ENCODE results near the gene ASAP3.
"Not testable (repeated sequence)": the region's sequence is repeated elsewhere in the genome, so short reads cannot be mapped to it uniquely, and the experiment has no call there.

The ASAP3 gene

DNA sequence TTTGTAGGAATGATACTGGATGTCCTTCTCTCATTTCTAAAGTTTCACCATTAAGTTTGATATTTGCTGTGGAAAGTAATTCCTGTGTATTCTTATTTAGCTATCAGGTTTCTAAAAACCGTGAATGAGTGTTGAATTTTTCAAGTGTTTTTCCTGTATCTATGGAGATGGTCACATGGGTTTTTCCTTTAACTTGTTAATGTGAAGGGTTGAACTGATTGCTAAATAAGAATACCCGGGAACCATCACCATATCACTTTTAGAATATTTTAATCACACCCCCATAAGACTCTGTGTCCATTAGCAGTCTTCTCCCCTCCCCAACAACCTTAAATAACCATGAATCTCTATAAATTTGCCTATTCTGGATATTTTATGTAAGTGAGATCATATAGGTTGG lies 16.5 kb upstream of the ASAP3 start:
- TF ChIP-seq CTCF (IDR thresholded peaks at IDR 0.05; ENCODE audit: borderline replicate concordance, control extremely low read depth, extremely low read depth, insufficient read depth, missing control alignments), result no peak
- in situ Hi-C loops (cut with MboI; ENCODE audit: low sequenced_read_pairs, unreplicated experiment), result no loop called here
- no peak for DNase-seq (ENCODE audit: low spot score)

DNA sequence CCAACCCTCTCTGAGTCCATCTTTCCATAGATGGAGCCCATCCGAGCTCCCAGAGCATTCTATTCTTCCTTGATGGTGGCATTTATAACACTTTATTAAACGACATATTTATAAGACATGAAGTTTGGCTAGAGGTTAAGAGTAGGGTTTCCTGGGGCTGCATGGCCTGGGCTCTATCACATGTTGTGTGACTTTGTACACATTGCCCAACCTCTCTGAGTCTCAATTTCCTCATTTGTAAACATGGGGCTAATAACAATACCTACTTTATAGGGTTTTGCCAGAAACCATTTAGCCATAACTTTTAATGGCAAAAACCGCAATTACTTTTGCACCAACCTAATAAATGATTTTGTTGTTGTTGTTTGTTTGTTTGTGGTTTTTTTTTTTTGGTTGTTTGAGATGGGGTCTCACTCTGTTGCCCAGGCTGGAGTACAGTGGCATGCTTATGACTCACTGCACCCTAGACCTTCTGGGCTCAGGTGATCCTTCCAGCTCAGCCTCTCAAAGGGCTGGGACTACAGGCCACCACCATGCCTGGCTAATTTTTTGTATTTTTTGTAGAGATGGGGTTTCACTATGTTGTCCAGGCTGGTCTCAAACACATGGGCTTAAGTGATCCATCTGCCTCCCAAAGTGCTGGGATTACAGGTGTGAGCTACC lies 13.9 kb upstream of the ASAP3 start:
- in situ Hi-C loops (cut with MboI; ENCODE audit: low sequenced_read_pairs, unreplicated experiment), result loop anchor here (5.0 kb wide), 1 partner anchor 39 kb away; no protein-coding TSS in a partner anchor
- no peak for TF ChIP-seq CTCF (IDR thresholded peaks at IDR 0.05; ENCODE audit: borderline replicate concordance, control extremely low read depth, extremely low read depth, insufficient read depth, missing control alignments)
- no peak for DNase-seq (ENCODE audit: low spot score)

- DNase-seq (ENCODE audit: low spot score), result no peak
- in situ Hi-C loops (cut with MboI; ENCODE audit: low sequenced_read_pairs, unreplicated experiment), result loop anchor here (5.0 kb wide), 1 partner anchor 41 kb away; no protein-coding TSS in a partner anchor
- TF ChIP-seq CTCF (IDR thresholded peaks at IDR 0.05; ENCODE audit: borderline replicate concordance, control extremely low read depth, extremely low read depth, insufficient read depth, missing control alignments), result no peak
Measured at GRCh38 chr1:23496490-23497181, 12.7 kb upstream of the ASAP3 start.

DNA sequence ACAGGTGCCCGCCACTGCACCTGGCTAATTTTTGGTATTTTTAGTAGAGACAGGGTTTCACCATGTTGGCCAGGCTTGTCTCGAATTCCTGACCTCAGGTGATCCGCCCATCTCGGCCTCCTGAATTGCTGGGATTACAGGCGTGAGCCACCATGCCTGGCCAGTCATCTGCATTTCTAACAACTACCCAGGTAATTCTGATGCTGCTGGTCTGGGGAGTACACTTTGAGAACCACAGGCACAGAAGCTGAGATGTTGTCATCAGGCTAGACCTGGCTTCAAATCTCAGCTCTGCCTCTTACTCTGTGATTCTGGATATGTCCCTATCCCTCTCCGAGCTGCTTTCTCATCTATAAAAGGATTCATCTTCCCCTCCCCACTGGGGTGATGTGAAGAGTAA lies 10.9 kb upstream of the ASAP3 start:
- in situ Hi-C loops (cut with MboI; ENCODE audit: low sequenced_read_pairs, unreplicated experiment), result loop anchor here (5.0 kb wide), 1 partner anchor 42 kb away; no protein-coding TSS in a partner anchor
- not testable (repeated sequence) for DNase-seq (ENCODE audit: low spot score)

- in situ Hi-C loops (cut with MboI; ENCODE audit: low sequenced_read_pairs, unreplicated experiment), result not testable (repeated sequence)
Measured at GRCh38 chr1:23492776-23493175, 8.8 kb upstream of the ASAP3 start.

DNA sequence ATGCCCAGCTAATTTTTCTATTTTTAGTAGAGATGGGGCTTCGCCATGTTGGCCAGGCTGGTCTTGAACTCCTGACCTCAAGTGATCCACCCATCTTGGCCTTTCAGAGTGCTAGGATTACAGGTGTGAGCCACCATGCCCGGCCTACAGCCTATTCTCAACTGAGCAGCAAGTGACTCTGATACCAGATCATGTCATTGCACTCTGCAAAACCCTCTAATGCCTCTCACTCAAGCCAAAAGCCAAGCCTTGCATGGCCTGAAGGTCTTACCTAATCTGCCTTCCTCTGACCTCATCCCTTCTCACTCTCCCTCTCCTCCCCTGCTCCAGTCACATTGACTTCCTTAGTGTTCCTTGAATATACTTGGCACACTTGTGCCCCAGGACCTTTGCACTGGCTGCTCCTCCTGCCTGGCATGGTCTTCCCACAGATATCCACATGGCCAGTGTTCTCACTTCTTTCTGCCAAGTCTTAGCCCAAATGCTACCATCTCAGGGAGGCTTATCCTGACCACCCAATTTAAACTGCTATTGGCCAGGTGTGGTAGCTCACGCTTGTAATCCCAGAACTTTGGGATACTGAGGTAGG lies 8.2 kb upstream of the ASAP3 start:
- no peak for DNase-seq (ENCODE audit: low spot score)
- in situ Hi-C loops (cut with MboI; ENCODE audit: low sequenced_read_pairs, unreplicated experiment), result no loop called here
- no peak for TF ChIP-seq CTCF (IDR thresholded peaks at IDR 0.05; ENCODE audit: borderline replicate concordance, control extremely low read depth, extremely low read depth, insufficient read depth, missing control alignments)

More at GRCh38 chr1:23492776-23493175, 8.8 kb upstream of the ASAP3 start:
- not testable (repeated sequence) for DNase-seq (ENCODE audit: low spot score)

- no peak for DNase-seq (ENCODE audit: low spot score)
- TF ChIP-seq CTCF (IDR thresholded peaks at IDR 0.05; ENCODE audit: borderline replicate concordance, control extremely low read depth, extremely low read depth, insufficient read depth, missing control alignments), result no peak
- in situ Hi-C loops (cut with MboI; ENCODE audit: low sequenced_read_pairs, unreplicated experiment), result no loop called here
Measured at GRCh38 chr1:23489842-23490241, 5.9 kb upstream of the ASAP3 start.
